ENCODE results near the gene TXN.
"Not testable (repeated sequence)": the region's sequence is repeated elsewhere in the genome, so short reads cannot be mapped to it uniquely, and the experiment has no call there.

TXN gene

GRCh38 chr9:110208031-110208430 is 48.3 kb downstream of the TXN start, which contains the start of gene C9orf152:
Gene C9orf152, minus strand, starts transcription at chr9:110208159. Its CDS starts 580 bp downstream, at chr9:110207579.
- DNase-seq (ENCODE audit: low read depth) = no peak

DNA sequence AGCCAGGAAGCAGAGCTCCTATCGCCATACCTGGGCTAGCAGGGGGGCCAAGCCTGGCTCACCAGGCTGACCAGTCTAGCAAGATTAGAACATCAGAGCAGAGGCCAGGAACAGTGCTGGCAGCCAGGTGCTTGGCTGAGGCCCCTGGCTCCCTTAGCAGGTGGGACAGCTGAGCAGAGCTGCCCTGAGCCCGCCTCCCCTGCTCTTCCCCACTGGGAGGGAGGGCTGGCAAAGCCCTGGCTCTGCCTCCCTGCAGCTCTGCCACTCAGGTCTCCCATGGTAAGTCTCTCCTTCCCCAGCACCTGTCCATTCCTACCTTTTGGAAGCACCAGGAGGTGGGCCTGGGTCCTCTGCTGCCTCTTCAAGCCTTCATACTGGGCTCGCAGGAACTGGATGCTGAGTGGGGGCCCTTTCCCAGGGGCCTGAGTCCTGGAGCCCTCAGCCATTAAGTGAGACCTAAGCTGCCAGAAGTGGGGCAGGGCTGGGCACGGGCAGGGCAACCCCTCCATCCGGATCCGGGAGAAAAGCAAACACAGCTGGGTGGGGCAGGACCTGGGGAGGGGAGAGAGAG is 49.2 kb downstream of the TXN start:
- no peak for DNase-seq (ENCODE audit: low read depth)

DNA sequence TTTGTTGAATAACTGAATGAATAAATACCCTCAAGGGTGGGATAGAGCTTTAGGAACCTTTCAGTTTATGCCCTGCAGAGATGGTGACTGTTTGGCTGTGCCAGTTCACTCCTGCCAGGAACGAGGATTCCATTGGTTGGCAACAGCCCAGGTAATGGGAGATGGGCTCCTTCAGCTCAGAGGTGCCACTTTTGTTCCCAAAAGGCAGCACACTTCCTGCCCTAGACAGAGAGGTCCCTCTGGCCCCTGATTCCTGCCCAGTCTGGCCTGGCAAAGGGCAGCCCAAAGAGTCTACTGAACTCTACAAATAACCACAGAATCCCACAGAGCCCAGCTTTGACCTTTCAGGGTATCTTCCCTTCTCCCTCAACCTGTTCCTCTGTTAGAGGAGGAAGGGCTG is 49.9 kb downstream of the TXN start:
- DNase-seq (ENCODE audit: low read depth) = no peak

GRCh38 chr9:110205612-110206011 is 50.7 kb downstream of the TXN start:
- DNase-seq (ENCODE audit: low read depth) = not testable (repeated sequence)

DNA sequence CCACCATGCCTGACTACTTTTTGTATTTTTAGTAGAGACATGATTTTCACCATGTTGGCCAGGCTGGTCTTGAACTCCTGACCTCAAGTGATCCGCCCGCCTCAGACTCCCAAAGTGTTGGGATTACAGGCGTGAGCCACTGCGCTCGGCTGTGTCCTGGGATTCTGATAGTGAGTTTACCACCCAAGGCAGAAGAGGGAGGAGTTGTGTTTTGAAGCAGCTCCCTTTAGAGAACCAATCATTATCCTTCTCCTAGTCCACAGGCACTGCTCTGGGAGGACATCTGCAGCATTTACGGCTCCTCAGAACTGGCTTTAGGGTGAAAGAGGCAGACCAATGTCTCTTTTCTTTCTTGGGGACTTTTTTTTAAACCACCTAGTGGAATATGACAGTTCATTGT is 54.1 kb downstream of the TXN start:
- no peak for DNase-seq (ENCODE audit: low read depth)

DNA sequence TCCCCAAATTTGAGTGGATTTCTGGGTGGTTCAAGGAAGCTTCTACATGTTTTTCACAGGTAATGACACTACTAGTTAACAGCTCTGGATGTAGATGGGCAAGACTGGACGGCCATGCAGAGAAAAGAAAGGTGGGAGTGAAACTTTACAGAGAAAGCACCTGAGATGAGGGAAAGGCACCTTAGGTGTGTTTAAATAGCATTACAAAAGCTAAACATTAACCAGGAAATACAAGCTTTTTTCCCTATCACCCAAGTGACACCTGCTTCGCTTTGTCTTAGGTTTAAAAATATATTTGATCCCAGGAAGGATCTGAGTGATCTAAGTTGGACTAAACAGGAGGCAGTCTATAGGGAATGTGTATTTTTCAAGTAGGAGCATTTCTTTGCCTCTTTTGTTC is 56.7 kb downstream of the TXN start:
- no peak for DNase-seq (ENCODE audit: low read depth)

DNA sequence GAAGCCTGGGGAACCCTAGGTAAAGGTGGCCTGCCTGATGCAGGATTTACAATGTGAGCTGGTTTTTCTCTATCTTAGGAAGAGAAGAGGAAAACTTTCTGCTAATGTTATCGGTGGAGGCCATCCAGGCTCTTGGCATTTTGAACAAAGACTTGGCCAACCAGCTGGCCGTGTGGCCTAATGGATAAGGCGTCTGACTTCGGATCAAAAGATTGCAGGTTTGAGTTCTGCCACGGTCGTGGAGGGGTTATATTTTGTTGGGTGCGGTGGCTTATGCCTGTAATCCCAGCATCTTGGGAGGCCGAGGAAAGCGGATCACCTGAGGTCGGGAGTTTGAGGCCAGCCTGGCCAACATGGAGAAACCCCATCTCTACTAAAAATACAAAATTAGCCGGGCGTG is 58.0 kb downstream of the TXN start:
- no peak for DNase-seq (ENCODE audit: low read depth)

DNA sequence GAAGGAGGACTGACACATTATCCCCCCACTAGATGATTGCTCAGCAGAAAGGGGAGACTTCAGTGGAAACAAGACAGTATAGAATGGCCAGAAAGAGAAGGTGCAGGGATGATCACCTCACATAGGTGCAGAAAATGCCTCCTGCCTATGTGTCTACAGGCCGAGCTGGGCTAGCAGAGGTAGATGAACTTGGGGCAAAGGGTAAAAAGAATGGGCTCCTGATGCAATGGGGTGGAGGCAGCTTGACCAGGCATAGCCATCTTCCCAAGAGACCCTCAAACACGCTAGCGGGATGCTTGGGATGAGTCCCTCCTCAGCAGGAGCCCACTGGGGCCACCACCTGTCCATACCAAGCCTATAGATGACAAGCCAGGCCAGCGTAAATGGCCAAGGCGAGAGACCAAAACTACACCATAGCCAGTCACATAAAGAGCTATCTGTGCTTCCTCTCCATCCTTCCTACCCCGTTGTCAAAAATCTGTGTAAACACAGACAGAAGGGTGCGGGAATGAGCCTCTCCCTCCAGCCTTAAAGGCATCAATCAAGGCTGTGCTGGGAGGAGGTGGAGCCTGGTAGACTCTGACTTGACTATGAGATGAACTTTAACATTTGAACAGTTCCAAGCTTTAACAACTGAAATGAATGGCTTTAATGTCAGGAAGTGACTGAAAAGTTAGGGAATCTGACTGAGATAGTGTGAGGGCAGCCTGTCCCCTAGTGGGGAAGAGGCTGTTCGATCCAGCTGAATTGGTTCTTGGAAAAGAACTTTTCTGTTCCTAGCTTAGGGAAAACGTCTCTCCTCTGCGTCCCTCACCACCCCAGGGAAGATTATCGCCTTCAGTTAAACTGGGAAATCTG is 58.7 kb downstream of the TXN start:
- DNase-seq (ENCODE audit: low read depth) = no peak

GRCh38 chr9:110196084-110196499 is 60.2 kb downstream of the TXN start:
- DNase-seq (ENCODE audit: low read depth) = not testable (repeated sequence)

Measured in GM04504 (cell line).